GM19043 (cell line): ENCODE measurements around the gene NUP98.
"Not testable (repeated sequence)": the region's sequence is repeated elsewhere in the genome, so short reads cannot be mapped to it uniquely, and the experiment has no call there.

Source experiments
- ATAC-seq: cut with Tn5 transposase; IDR thresholded peaks from one replicate; pipeline ENCODE4 v1.9.1; 2021; ENCODE audit warnings: low read depth; ENCODE audit not compliant: unreplicated experiment

Gene NUP98

GRCh38 chr11:3827434-3828186 is 30.3 kb upstream of the NUP98 start:
- no peak for ATAC-seq

GRCh38 chr11:3826721-3827120 is 29.4 kb upstream of the NUP98 start:
- ATAC-seq, result no peak

GRCh38 chr11:3825473-3826154 is 28.3 kb upstream of the NUP98 start:
- ATAC-seq, result no peak

GRCh38 chr11:3824714-3825472 is 27.5 kb upstream of the NUP98 start:
- peak; percentile 77 for ATAC-seq

GRCh38 chr11:3823762-3824506 is 26.6 kb upstream of the NUP98 start:
- no peak for ATAC-seq

- no peak for ATAC-seq
Observed at GRCh38 chr11:3823303-3823702, 25.9 kb upstream of the NUP98 start.

- no peak for ATAC-seq
Observed at GRCh38 chr11:3822312-3822711, 25.0 kb upstream of the NUP98 start.

GRCh38 chr11:3820971-3821370 is 23.6 kb upstream of the NUP98 start:
- ATAC-seq, result no peak

- no peak for ATAC-seq
Observed at GRCh38 chr11:3817181-3817800, 19.9 kb upstream of the NUP98 start.

- no peak for ATAC-seq
Observed at GRCh38 chr11:3816673-3817072, 19.3 kb upstream of the NUP98 start.

- ATAC-seq, result no peak
Observed at GRCh38 chr11:3815845-3816244, 18.5 kb upstream of the NUP98 start.

GRCh38 chr11:3814832-3815231 is 17.5 kb upstream of the NUP98 start:
- ATAC-seq, result not testable (repeated sequence)

- ATAC-seq, result no peak
Observed at GRCh38 chr11:3810951-3811350, 13.6 kb upstream of the NUP98 start.

- ATAC-seq, result no peak
Observed at GRCh38 chr11:3810446-3810845, 13.1 kb upstream of the NUP98 start.

- ATAC-seq, result no peak
Observed at GRCh38 chr11:3809624-3809928, 12.2 kb upstream of the NUP98 start.

GRCh38 chr11:3808861-3809623 is 11.7 kb upstream of the NUP98 start:
- peak; percentile 82 for ATAC-seq

GRCh38 chr11:3807909-3808860 is 10.8 kb upstream of the NUP98 start, which contains the start of gene PGAP2:
Gene PGAP2, plus strand, starts transcription at chr11:3808560. Its CDS starts 2,700 bp downstream, at chr11:3811260.
- peak; percentile 64 for ATAC-seq

- ATAC-seq, result no peak
Observed at GRCh38 chr11:3803726-3804495, 6.6 kb upstream of the NUP98 start.
